ENCODE results near the gene SNCAIP. TPM values are rescaled to one million over a fixed set of nuclear protein-coding genes. Genes with fewer than 3 reads are reported as not detected.

SNCAIP gene
- total RNA-seq, 2 donors from 2014 or later, result not detected

- peak; percentile 1 to 3 for DNase-seq
- H3K36me3 Mint-ChIP-seq (ENCODE audit: insufficient read depth in 2 of 2), result no peaks in the 10 kb centered on the region
- no peaks in the 10 kb centered on the region for H3K4me1 Mint-ChIP-seq (ENCODE audit: low read depth)
- peaks cover 19% of the 10 kb centered on the region for H3K27me3 Mint-ChIP-seq (ENCODE audit: low read depth)
- H3K27ac Mint-ChIP-seq, result no peak overlapping the region
- ATAC-seq (replicated peaks in 1 of 2), result peak; percentile 28 to 40
- no peaks in the 10 kb centered on the region for H3K9me3 Mint-ChIP-seq
- no peak overlapping the region for H3K4me3 Mint-ChIP-seq
Measured at GRCh38 chr5:122415030-122415800, 103.2 kb downstream of the SNCAIP start.

GRCh38 chr5:122415801-122416120 is 103.7 kb downstream of the SNCAIP start:
- Mint-ChIP-seq H3K4me3 (no peak overlapping the region), H3K36me3 (ENCODE audit: insufficient read depth in 2 of 2) (no peaks in the 10 kb centered on the region), H3K27me3 (ENCODE audit: low read depth) (peaks cover 19% of the 10 kb centered on the region), H3K4me1 (ENCODE audit: low read depth) (no peaks in the 10 kb centered on the region), H3K9me3 (no peaks in the 10 kb centered on the region), H3K27ac (no peak overlapping the region)
- ATAC-seq (replicated peaks in 1 of 2) (no peak), DNase-seq (no peak)

- H3K27ac Mint-ChIP-seq, result no peak overlapping the region
- H3K27me3 Mint-ChIP-seq (ENCODE audit: low read depth), result peaks cover 19% of the 10 kb centered on the region
- H3K4me1 Mint-ChIP-seq (ENCODE audit: low read depth), result no peaks in the 10 kb centered on the region
- no peak overlapping the region for H3K4me3 Mint-ChIP-seq
- ATAC-seq (replicated peaks in 1 of 2) (no peak), DNase-seq (no peak)
- no peaks in the 10 kb centered on the region for H3K36me3 Mint-ChIP-seq (ENCODE audit: insufficient read depth in 2 of 2)
- H3K9me3 Mint-ChIP-seq, result no peaks in the 10 kb centered on the region
Measured at GRCh38 chr5:122419142-122419894, 107.3 kb downstream of the SNCAIP start.

DNA sequence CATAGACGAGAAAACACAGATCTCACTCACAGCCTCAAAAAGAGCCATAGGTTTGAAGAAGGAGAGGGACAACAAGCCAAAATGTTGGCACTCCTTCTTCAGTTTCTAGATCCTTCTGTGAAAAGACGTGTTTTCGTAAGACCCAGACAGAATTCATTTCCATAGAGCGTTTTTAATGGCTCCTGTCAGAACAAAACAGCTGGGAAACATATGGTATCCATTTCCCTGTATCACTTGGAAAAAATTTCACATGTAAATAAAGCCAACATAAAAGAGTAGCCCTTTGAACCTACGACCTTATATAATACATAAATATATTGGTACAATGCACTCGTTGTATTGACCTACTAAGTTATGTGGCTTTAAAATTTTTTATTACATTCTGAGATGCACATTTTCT is 108.1 kb downstream of the SNCAIP start:
- Mint-ChIP-seq H3K9me3 (no peaks in the 10 kb centered on the region), H3K4me3 (no peak overlapping the region), H3K27ac (no peak overlapping the region), H3K27me3 (ENCODE audit: low read depth) (peaks cover 19% of the 10 kb centered on the region), H3K36me3 (ENCODE audit: insufficient read depth in 2 of 2) (no peaks in the 10 kb centered on the region), H3K4me1 (ENCODE audit: low read depth) (no peaks in the 10 kb centered on the region)
- no peak for DNase-seq
- no peak for ATAC-seq (replicated peaks in 1 of 2)

DNA sequence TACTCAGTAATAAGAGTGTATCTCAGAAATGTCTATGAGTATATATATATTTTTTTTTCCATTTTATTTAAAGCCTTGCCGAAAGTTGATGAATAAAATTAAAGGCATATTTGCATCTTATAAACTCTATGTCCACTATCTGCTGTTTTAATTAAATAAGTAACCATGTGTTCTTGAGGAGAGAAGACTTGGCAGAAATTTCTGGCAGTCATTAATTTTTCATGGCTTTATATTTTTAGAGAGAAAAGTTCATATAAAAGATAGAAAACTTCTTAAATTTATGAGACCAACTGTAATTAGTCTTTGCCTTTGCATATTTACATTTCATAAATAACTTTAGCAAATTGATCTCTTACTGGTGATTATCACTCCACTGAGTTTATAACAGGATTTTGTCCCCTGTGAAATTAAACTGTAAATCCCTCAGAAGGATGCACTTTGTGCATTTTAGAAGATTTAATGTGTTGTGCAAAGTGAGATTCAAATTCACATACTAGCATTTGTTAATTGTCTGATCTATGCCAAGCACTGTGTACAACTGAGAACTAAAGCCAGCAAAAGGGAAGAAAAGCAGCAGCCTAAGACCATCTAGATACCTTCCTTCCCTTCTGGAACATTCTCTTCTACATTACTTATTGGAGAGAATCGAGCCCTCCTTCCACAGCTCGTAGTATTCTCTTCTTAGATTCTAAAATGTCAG is 108.7 kb downstream of the SNCAIP start:
- no peak for ATAC-seq (replicated peaks in 1 of 2)
- Mint-ChIP-seq H3K36me3 (ENCODE audit: insufficient read depth in 2 of 2) (no peaks in the 10 kb centered on the region), H3K27me3 (ENCODE audit: low read depth) (peaks cover 19% of the 10 kb centered on the region), H3K4me3 (no peak overlapping the region), H3K27ac (no peak overlapping the region), H3K9me3 (no peaks in the 10 kb centered on the region), H3K4me1 (ENCODE audit: low read depth) (no peaks in the 10 kb centered on the region)
- DNase-seq, result no peak

DNA sequence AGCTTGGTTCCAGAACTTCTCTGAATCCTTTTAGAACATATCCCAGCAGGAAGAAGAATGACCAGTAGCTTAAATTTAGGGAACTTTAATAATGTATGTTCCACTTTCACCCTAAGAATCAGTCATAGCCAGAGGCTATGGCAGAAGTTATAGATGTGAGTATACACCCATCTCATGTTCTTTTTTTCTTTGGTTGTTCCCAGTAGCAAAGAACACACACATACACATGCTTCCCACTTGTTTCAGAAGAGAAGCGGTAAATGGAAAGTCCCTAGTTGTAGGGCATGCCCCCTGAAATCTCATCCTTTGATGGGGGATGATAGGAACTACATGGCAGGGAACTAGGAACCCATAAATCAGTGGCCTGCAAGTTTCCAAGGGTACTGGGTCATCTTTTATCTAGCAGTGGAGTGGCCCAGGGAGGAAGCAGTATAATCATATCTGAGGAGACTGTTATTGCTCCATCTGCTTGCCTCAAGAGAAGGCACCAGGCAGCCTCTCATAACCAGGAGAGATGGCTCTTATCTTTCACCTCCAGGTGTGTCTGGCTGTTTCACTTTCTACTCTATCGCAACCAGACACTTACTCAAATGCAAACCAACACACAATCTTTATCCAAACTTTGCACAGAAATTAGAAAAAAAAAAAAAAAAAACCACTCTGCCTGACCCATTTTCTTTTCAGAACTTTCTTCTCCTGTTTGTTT is 109.5 kb downstream of the SNCAIP start:
- Mint-ChIP-seq H3K4me1 (ENCODE audit: low read depth) (no peaks in the 10 kb centered on the region), H3K36me3 (ENCODE audit: insufficient read depth in 2 of 2) (no peaks in the 10 kb centered on the region), H3K9me3 (no peaks in the 10 kb centered on the region), H3K27me3 (ENCODE audit: low read depth) (peaks cover 11% of the 10 kb centered on the region), H3K4me3 (no peak overlapping the region), H3K27ac (no peak overlapping the region)
- DNase-seq (no peak), ATAC-seq (replicated peaks in 1 of 2) (no peak)

GRCh38 chr5:122423221-122423620 is 111.2 kb downstream of the SNCAIP start:
- Mint-ChIP-seq H3K27ac (no peak overlapping the region), H3K27me3 (ENCODE audit: low read depth) (peaks cover 7% of the 10 kb centered on the region), H3K36me3 (ENCODE audit: insufficient read depth in 2 of 2) (no peaks in the 10 kb centered on the region), H3K4me1 (ENCODE audit: low read depth) (no peaks in the 10 kb centered on the region), H3K9me3 (no peaks in the 10 kb centered on the region), H3K4me3 (no peak overlapping the region)
- ATAC-seq (replicated peaks in 1 of 2) (no peak), DNase-seq (no peak)

GRCh38 chr5:122424132-122424531 is 112.1 kb downstream of the SNCAIP start:
- DNase-seq (no peak), ATAC-seq (replicated peaks in 1 of 2) (no peak)
- H3K27ac Mint-ChIP-seq, result no peak overlapping the region
- no peaks in the 10 kb centered on the region for H3K9me3 Mint-ChIP-seq
- no peaks in the 10 kb centered on the region for H3K36me3 Mint-ChIP-seq (ENCODE audit: insufficient read depth in 2 of 2)
- H3K4me3 Mint-ChIP-seq, result no peak overlapping the region
- H3K4me1 Mint-ChIP-seq (ENCODE audit: low read depth), result no peaks in the 10 kb centered on the region
- H3K27me3 Mint-ChIP-seq (ENCODE audit: low read depth), result peaks cover 2% of the 10 kb centered on the region

DNA sequence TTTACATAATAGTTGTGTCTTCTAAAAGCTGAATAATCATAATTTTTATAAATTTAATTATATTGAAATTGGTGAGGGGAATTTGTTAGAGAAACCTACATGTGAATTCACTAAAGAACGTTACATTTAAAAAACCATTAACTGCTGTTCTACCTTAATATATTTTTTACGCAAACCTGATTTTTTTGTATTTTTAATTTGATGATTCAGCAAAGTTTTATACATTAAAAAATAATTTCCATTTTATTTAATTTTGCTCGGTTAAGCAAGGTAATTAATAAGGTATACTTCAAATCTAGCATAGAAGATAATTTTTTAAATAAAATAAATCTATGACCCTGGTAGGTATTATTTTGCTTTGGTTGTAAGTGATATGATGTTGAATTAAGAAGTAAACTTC is 114.3 kb downstream of the SNCAIP start:
- H3K27me3 Mint-ChIP-seq (ENCODE audit: low read depth), result no peaks in the 10 kb centered on the region
- H3K9me3 Mint-ChIP-seq, result no peaks in the 10 kb centered on the region
- no peak for DNase-seq
- H3K4me1 Mint-ChIP-seq (ENCODE audit: low read depth), result no peaks in the 10 kb centered on the region
- no peak for ATAC-seq (replicated peaks in 1 of 2)
- no peak overlapping the region for H3K27ac Mint-ChIP-seq
- H3K4me3 Mint-ChIP-seq, result no peak overlapping the region
- no peaks in the 10 kb centered on the region for H3K36me3 Mint-ChIP-seq (ENCODE audit: insufficient read depth in 2 of 2)

DNA sequence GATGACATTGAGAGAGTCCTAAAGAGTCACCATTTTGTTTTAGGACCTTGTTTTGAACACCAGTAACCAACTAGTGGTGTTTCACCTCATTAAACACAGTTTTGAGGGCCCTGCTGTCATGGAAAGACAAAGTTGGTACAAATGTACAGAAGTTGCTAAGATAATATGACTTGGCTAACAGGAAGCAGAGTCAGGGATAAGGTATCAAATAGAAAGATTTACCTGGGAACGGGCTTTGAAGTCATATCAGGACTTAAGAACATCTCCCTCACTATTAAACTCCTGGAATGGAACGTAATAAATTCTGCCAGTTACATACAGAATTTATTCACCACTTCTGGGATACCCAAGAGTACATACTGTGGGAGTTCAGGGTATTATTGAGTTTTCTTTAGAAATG is 115.6 kb downstream of the SNCAIP start:
- ATAC-seq (replicated peaks in 1 of 2), result no peak
- Mint-ChIP-seq H3K36me3 (ENCODE audit: insufficient read depth in 2 of 2) (no peaks in the 10 kb centered on the region), H3K9me3 (no peaks in the 10 kb centered on the region), H3K4me1 (ENCODE audit: low read depth) (no peaks in the 10 kb centered on the region), H3K27ac (no peak overlapping the region), H3K27me3 (ENCODE audit: low read depth) (no peaks in the 10 kb centered on the region), H3K4me3 (no peak overlapping the region)
- no peak for DNase-seq

GRCh38 chr5:122429545-122430318 is 117.7 kb downstream of the SNCAIP start:
- DNase-seq (no peak), ATAC-seq (replicated peaks in 1 of 2) (no peak)
- no peak overlapping the region for H3K4me3 Mint-ChIP-seq
- H3K27me3 Mint-ChIP-seq (ENCODE audit: low read depth), result no peaks in the 10 kb centered on the region
- no peak overlapping the region for H3K27ac Mint-ChIP-seq
- no peaks in the 10 kb centered on the region for H3K4me1 Mint-ChIP-seq (ENCODE audit: low read depth)
- no peaks in the 10 kb centered on the region for H3K9me3 Mint-ChIP-seq
- no peaks in the 10 kb centered on the region for H3K36me3 Mint-ChIP-seq (ENCODE audit: insufficient read depth in 2 of 2)

DNA sequence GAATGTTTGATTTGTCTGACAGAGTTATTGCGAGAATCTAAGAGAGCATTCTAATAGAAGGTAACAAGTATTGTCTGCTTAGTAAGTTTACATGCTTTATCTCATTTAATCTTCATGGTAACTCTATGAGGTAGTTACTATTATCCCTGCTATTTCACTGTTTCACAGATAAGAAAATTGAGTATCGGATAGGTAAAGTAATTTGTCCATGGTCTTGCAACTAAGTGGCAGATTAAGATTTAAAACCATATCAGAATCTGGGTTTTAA is 118.2 kb downstream of the SNCAIP start:
- Mint-ChIP-seq H3K4me3 (no peak overlapping the region), H3K27ac (no peak overlapping the region), H3K27me3 (ENCODE audit: low read depth) (no peaks in the 10 kb centered on the region), H3K36me3 (ENCODE audit: insufficient read depth in 2 of 2) (no peaks in the 10 kb centered on the region), H3K9me3 (no peaks in the 10 kb centered on the region), H3K4me1 (ENCODE audit: low read depth) (no peaks in the 10 kb centered on the region)
- ATAC-seq (replicated peaks in 1 of 2) (no peak), DNase-seq (no peak)

DNA sequence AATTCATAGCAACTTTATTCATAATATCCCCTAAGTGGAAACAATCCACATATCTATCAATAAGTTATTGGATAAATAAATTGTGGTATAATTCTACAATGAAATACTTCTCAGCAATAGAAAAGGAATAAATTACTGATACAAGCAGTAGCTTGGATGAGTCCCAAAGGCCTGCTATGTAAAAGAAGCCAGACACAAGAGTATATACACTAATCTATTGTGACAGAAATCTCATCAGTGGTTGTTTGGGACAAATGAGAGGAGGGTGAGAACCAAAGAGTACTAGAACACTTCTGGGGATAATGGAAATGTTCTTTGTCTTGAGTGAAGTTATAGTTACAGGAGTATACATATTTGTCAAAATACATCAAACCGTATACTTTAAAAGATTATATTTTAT is 119.3 kb downstream of the SNCAIP start:
- Mint-ChIP-seq H3K27ac (no peak overlapping the region), H3K27me3 (ENCODE audit: low read depth) (no peaks in the 10 kb centered on the region), H3K36me3 (ENCODE audit: insufficient read depth in 2 of 2) (no peaks in the 10 kb centered on the region), H3K9me3 (no peaks in the 10 kb centered on the region), H3K4me1 (ENCODE audit: low read depth) (no peaks in the 10 kb centered on the region), H3K4me3 (no peak overlapping the region)
- ATAC-seq (replicated peaks in 1 of 2) (no peak), DNase-seq (no peak)

Data from activated T-cell treated with anti-CD3 and anti-CD28 coated beads, Interleukin-2, amount 50 U/mL, for 72 hours (primary cell).